Brain microvascular endothelial cell (primary cell): ENCODE measurements around the gene NETO1.

Source experiments
- DNase-seq: peaks from one replicate; pipeline ENCODE4 v3.0.0-alpha.2; 2020
- H3K27ac ChIP-seq: fragments of 250-450 bp; sonication (Bioruptor Pico); 2 replicates; pipeline ENCODE4 v1.5.1; 2020; ENCODE audit warnings: mild to moderate bottlenecking, moderate library complexity
- H3K27me3 ChIP-seq: fragments of 250-450 bp; sonication (Bioruptor Pico); replicated peaks from 2 replicates; pipeline ENCODE4 v1.5.1; 2020; ENCODE audit warnings: mild to moderate bottlenecking
- H3K36me3 ChIP-seq: fragments of 250-450 bp; sonication (Bioruptor Pico); replicated peaks from 2 replicates; pipeline ENCODE4 v1.5.1; 2020; ENCODE audit warnings: mild to moderate bottlenecking
- H3K4me3 ChIP-seq: 2 replicates; pipeline ENCODE4 v1.5.1; 2011; ENCODE audit warnings: low read depth, mild to moderate bottlenecking, control low read depth, low read length, moderate library complexity
- in situ Hi-C: cut with HindIII; loops from 2 replicates; pipeline ENCODE4 v1.10.0; 2017; ENCODE audit warnings: low sequenced_read_pairs, low pct_ligation_motif_present
- TF ChIP-seq, protein P1 (sequence below): IDR thresholded peaks from 2 replicates; pipeline ENCODE4 v1.5.1; 2011; ENCODE audit warnings: low read depth, mild to moderate bottlenecking, moderate library complexity, low read length, control low read depth, inconsistent platforms; ENCODE audit errors: missing control alignments

The NETO1 gene

GRCh38 chr18:72721330-72721729, 146.5 kb downstream of the NETO1 start:
- Histone ChIP-seq H3K4me3 (no peak overlapping the region), H3K27me3 (no peaks in the 10 kb centered on the region), H3K36me3 (no peaks in the 10 kb centered on the region), H3K27ac (no peak overlapping the region)
- DNase-seq, result no peak
- TF ChIP-seq, protein P1, sequence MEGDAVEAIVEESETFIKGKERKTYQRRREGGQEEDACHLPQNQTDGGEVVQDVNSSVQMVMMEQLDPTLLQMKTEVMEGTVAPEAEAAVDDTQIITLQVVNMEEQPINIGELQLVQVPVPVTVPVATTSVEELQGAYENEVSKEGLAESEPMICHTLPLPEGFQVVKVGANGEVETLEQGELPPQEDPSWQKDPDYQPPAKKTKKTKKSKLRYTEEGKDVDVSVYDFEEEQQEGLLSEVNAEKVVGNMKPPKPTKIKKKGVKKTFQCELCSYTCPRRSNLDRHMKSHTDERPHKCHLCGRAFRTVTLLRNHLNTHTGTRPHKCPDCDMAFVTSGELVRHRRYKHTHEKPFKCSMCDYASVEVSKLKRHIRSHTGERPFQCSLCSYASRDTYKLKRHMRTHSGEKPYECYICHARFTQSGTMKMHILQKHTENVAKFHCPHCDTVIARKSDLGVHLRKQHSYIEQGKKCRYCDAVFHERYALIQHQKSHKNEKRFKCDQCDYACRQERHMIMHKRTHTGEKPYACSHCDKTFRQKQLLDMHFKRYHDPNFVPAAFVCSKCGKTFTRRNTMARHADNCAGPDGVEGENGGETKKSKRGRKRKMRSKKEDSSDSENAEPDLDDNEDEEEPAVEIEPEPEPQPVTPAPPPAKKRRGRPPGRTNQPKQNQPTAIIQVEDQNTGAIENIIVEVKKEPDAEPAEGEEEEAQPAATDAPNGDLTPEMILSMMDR, result no peak
- in situ Hi-C loops, result no loop called here

GRCh38 chr18:72720116-72720515, 147.7 kb downstream of the NETO1 start:
- no peaks in the 10 kb centered on the region for H3K36me3 ChIP-seq
- TF ChIP-seq, protein P1, result no peak
- no peak for DNase-seq
- H3K4me3 ChIP-seq, result no peak overlapping the region
- H3K27me3 ChIP-seq, result no peaks in the 10 kb centered on the region
- in situ Hi-C loops, result no loop called here
- H3K27ac ChIP-seq, result no peak overlapping the region

GRCh38 chr18:72704202-72704601, 163.6 kb downstream of the NETO1 start:
- Histone ChIP-seq H3K4me3 (no peak overlapping the region), H3K36me3 (no peaks in the 10 kb centered on the region), H3K27ac (no peak overlapping the region), H3K27me3 (no peaks in the 10 kb centered on the region)
- DNase-seq, result no peak
- TF ChIP-seq, protein P1, result no peak
- in situ Hi-C loops, result no loop called here

DNA sequence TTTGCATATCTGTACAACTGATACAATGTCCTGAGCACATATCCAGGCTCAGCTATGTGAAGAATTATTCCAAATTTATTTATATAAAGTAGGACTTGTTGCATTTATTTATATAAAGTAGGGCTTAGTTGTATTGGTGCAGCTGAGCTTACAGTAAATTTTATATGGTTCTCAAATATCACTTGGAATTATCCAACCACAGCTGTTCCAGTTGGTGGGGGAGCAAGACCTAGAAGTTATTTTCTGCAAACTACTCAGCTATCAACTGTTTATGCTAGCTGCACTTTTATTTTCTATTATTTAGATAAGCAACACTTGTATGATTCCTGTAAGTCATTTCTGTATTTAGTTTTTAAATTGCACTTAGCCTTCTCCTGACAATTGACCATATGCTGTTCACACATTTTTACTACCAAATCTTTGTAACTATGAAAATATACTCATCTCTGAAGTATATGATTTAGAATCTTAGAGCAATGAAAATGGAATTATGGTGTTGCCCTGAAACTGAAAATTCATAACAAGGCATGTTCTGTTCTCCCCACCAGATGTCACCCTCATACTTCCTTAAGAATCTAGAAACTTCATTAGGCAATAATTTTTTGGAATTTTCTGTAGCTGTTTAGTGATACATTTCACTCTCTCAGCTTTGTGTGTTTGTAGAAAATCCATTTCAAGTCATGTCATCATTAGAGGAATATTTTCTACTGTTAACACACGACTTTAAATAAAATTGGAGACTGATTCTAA, 166.7 kb downstream of the NETO1 start:
- Histone ChIP-seq H3K4me3 (no peak overlapping the region), H3K36me3 (no peaks in the 10 kb centered on the region), H3K27me3 (no peaks in the 10 kb centered on the region), H3K27ac (no peak overlapping the region)
- in situ Hi-C loops, result no loop called here
- DNase-seq, result peak; percentile 2
- TF ChIP-seq, protein P1, result peak; percentile 36

GRCh38 chr18:72697706-72698105, 170.1 kb downstream of the NETO1 start:
- in situ Hi-C loops, result no loop called here
- Histone ChIP-seq H3K36me3 (no peaks in the 10 kb centered on the region), H3K27ac (no peak overlapping the region), H3K4me3 (no peak overlapping the region), H3K27me3 (no peaks in the 10 kb centered on the region)
- TF ChIP-seq, protein P1, result no peak
- no peak for DNase-seq

- H3K4me3 ChIP-seq, result no peak overlapping the region
- no peak overlapping the region for H3K27ac ChIP-seq
- H3K36me3 ChIP-seq, result no peaks in the 10 kb centered on the region
- in situ Hi-C loops, result no loop called here
- TF ChIP-seq, protein P1, result no peak
- DNase-seq, result no peak
- H3K27me3 ChIP-seq, result no peaks in the 10 kb centered on the region
Measured at GRCh38 chr18:72692595-72692994, 175.2 kb downstream of the NETO1 start.
